HFFc6 (cell line): ENCODE measurements around the gene DLL1. TPM values are rescaled to one million over a fixed set of nuclear protein-coding genes. Genes with fewer than 3 reads are reported as not detected.
A peak's percentile ranks its signal among the peaks of the same experiment; 100 is the strongest.

ENCODE experiments used
- DNase-seq: peaks from one replicate; pipeline ENCODE4 v3.0.0-alpha.2; 2018
- H3K27ac Mint-ChIP-seq: 2 replicates; pipeline ENCODE4 v1.8.0; 2020; ENCODE audit warnings: mild to moderate bottlenecking, mixed read lengths
- H3K27me3 Mint-ChIP-seq: 2 replicates; pipeline ENCODE4 v1.8.0; 2021; ENCODE audit warnings: mild to moderate bottlenecking, moderate library complexity, mixed read lengths; ENCODE audit not compliant: insufficient read depth
- H3K36me3 Mint-ChIP-seq: 2 replicates; pipeline ENCODE4 v1.8.0; 2021; ENCODE audit warnings: low read depth, mixed read lengths
- H3K4me1 Mint-ChIP-seq: 2 replicates; pipeline ENCODE4 v1.8.0; 2020; ENCODE audit warnings: low read depth, mixed read lengths
- H3K4me3 Mint-ChIP-seq: 2 replicates; pipeline ENCODE4 v1.8.0; 2020; ENCODE audit warnings: mild to moderate bottlenecking, moderate library complexity, mixed read lengths
- H3K9me3 Mint-ChIP-seq: 2 replicates; pipeline ENCODE4 v1.8.0; 2020; ENCODE audit warnings: mild to moderate bottlenecking, mixed read lengths
- CTCF ChIP-seq: fragments of 200-600 bp; sonication (generic); IDR thresholded peaks from 2 replicates; pipeline ENCODE4 v1.5.0; 2021; ENCODE audit warnings: antibody characterized with exemption, mild to moderate bottlenecking
- total RNA-seq, 6 experiments: library from RNA; stranded (reverse); fragmentation: NEBNext Ultra II Directional; extraction: Animal tissue kit (Norgen Biotek cat#: 25700); gene quantifications; 2 replicates in 1 of 6; 3 replicates in 5 of 6; pipeline ENCODE4 v1.2.3, GENCODE V29; 2021

The DLL1 gene
- total RNA-seq, 6 experiments from 2014 or later, result 0.26 to 0.83 (median 0.36) TPM

GRCh38 chr6:170291271-170292110, 613 bp upstream of the DLL1 start:
- no peaks in the 10 kb centered on the region for H3K9me3 Mint-ChIP-seq
- peak overlapping the region; percentile 74 for H3K4me3 Mint-ChIP-seq
- H3K27ac Mint-ChIP-seq, result no peak overlapping the region
- TF ChIP-seq CTCF, result no peak
- DNase-seq, result no peak
- H3K36me3 Mint-ChIP-seq, result no peaks in the 10 kb centered on the region
- peaks cover 53% of the 10 kb centered on the region for H3K27me3 Mint-ChIP-seq
- H3K4me1 Mint-ChIP-seq, result peaks cover 19% of the 10 kb centered on the region

GRCh38 chr6:170289951-170290295, 955 bp downstream of the DLL1 start:
- Mint-ChIP-seq H3K9me3 (no peaks in the 10 kb centered on the region), H3K27ac (no peak overlapping the region), H3K4me1 (peaks cover 19% of the 10 kb centered on the region), H3K4me3 (peak overlapping the region; percentile 91), H3K36me3 (no peaks in the 10 kb centered on the region), H3K27me3 (peaks cover 51% of the 10 kb centered on the region)
- DNase-seq, result no peak
- no peak for TF ChIP-seq CTCF

- Mint-ChIP-seq H3K27ac (no peak overlapping the region), H3K27me3 (peaks cover 47% of the 10 kb centered on the region), H3K36me3 (no peaks in the 10 kb centered on the region), H3K9me3 (no peaks in the 10 kb centered on the region), H3K4me3 (peak overlapping the region; percentile 63), H3K4me1 (peaks cover 19% of the 10 kb centered on the region)
- TF ChIP-seq CTCF, result no peak
- DNase-seq, result no peak
Measured at GRCh38 chr6:170289180-170289931, 1.5 kb downstream of the DLL1 start.

GRCh38 chr6:170288852-170289179, 2.1 kb downstream of the DLL1 start:
- Mint-ChIP-seq H3K4me3 (peak overlapping the region; percentile 63), H3K27me3 (peaks cover 42% of the 10 kb centered on the region), H3K36me3 (no peaks in the 10 kb centered on the region), H3K4me1 (peaks cover 19% of the 10 kb centered on the region), H3K27ac (no peak overlapping the region), H3K9me3 (no peaks in the 10 kb centered on the region)
- no peak for TF ChIP-seq CTCF
- DNase-seq, result no peak

- no peaks in the 10 kb centered on the region for H3K9me3 Mint-ChIP-seq
- H3K27ac Mint-ChIP-seq, result no peak overlapping the region
- DNase-seq, result no peak
- peak overlapping the region; percentile 63 for H3K4me3 Mint-ChIP-seq
- peaks cover 16% of the 10 kb centered on the region for H3K4me1 Mint-ChIP-seq
- TF ChIP-seq CTCF, result no peak
- H3K27me3 Mint-ChIP-seq, result peaks cover 37% of the 10 kb centered on the region
- no peaks in the 10 kb centered on the region for H3K36me3 Mint-ChIP-seq
Measured at GRCh38 chr6:170288091-170288631, 2.7 kb downstream of the DLL1 start.
